T-cell (primary cell): ENCODE data around the gene TMEM31. TPM values are rescaled to one million over a fixed set of nuclear protein-coding genes. Genes with fewer than 3 reads are reported as not detected.
"Not testable (repeated sequence)": the region's sequence is repeated elsewhere in the genome, so short reads cannot be mapped to it uniquely, and the experiment has no call there.

Source experiments
- ATAC-seq, 4 experiments: fragments of 200-7000 bp in 3 of 4; fragments of 150-1000 bp in 1 of 4; cut with Tn5 transposase; replicated peaks in 1 of 4; 1 replicate in 3 of 4; 2 replicates in 1 of 4; pipeline ENCODE4 v1.10.0; 2021; ENCODE audit warnings: moderate library complexity in 3 of 4, mild to moderate bottlenecking in 2 of 4, moderate number of reproducible peaks in 1 of 4
- CTCF ChIA-PET, 2 donors: fragments of 300-600 bp; sonication (Branson Sonifier 250); formaldehyde crosslinking; loops; one replicate each; lab custom pipeline; 2022; ENCODE audit warnings: antibody characterized with exemption in 2 of 2; lab: Charles Lee
- POLR2A ChIA-PET, 2 donors: fragments of 300-600 bp; sonication (Branson Sonifier 250); formaldehyde crosslinking; loops; one replicate each; lab custom pipeline; 2022; ENCODE audit warnings: antibody characterized with exemption in 2 of 2; lab: Charles Lee
- DNase-seq, 35 experiments: peaks; one replicate each; pipeline versions ENCODE4 v3.0.0 to v3.0.0-alpha.2; 2013 to 2023
- H3K27ac ChIP-seq: one replicate; pipeline ENCODE4 v1.5.1; 2013; ENCODE audit warnings: low read length
- H3K27me3 ChIP-seq, 2 experiments: replicated peaks in 1 of 2; 1 replicate in 1 of 2; 2 replicates in 1 of 2; pipeline versions ENCODE4 v1.6.1 to v1.7.0; 2013; ENCODE audit warnings: low read length in 1 of 2, mixed read lengths in 1 of 2; ENCODE audit not compliant: control insufficient read depth in 2 of 2, insufficient read depth in 2 of 2; ENCODE audit errors: extremely low read depth in 1 of 2
- H3K36me3 ChIP-seq, 2 donors: 1 replicate in 1 of 2; 2 replicates in 1 of 2; pipeline versions ENCODE4 v1.6.1 to v1.7.0; 2013; ENCODE audit warnings: low read length in 1 of 2; ENCODE audit not compliant: control insufficient read depth in 2 of 2, insufficient read depth in 1 of 2; ENCODE audit errors: extremely low read depth in 1 of 2
- H3K4me1 ChIP-seq, 2 experiments: 1 replicate in 1 of 2; 2 replicates in 1 of 2; pipeline versions ENCODE4 v1.6.1 to v1.7.0; 2013; ENCODE audit warnings: low read length in 2 of 2, mixed read lengths in 1 of 2; ENCODE audit not compliant: insufficient read depth in 2 of 2, control insufficient read depth in 1 of 2; ENCODE audit errors: extremely low read depth in 1 of 2
- H3K4me3 ChIP-seq, 2 donors: 1 replicate in 1 of 2; 2 replicates in 1 of 2; pipeline versions ENCODE4 v1.5.1 to v1.7.0; 2013; ENCODE audit warnings: mild to moderate bottlenecking in 2 of 2, low read length in 1 of 2, moderate library complexity in 1 of 2; ENCODE audit not compliant: control insufficient read depth in 1 of 2; ENCODE audit errors: extremely low read depth in 1 of 2
- H3K9me3 ChIP-seq: 2 replicates; pipeline ENCODE4 v1.7.0; 2013
- H3K27ac Mint-ChIP-seq, 2 donors: one replicate each; pipeline ENCODE4 v1.8.0; 2020 to 2021; ENCODE audit warnings: mild to moderate bottlenecking in 2 of 2, mixed read lengths in 2 of 2
- H3K27me3 Mint-ChIP-seq, 2 donors: one replicate each; pipeline ENCODE4 v1.8.0; 2021 to 2022; ENCODE audit warnings: mixed read lengths in 2 of 2
- H3K36me3 Mint-ChIP-seq: one replicate; pipeline ENCODE4 v1.8.0; 2021; ENCODE audit warnings: mixed read lengths
- H3K4me1 Mint-ChIP-seq, 3 donors: one replicate each; pipeline ENCODE4 v1.8.0; 2020 to 2022; ENCODE audit warnings: mixed read lengths in 3 of 3, mild to moderate bottlenecking in 1 of 3
- H3K4me3 Mint-ChIP-seq, 3 donors: one replicate each; pipeline ENCODE4 v1.8.0; 2020 to 2022; ENCODE audit warnings: mild to moderate bottlenecking in 3 of 3, mixed read lengths in 3 of 3, moderate library complexity in 3 of 3
- H3K9me3 Mint-ChIP-seq, 3 donors: one replicate each; pipeline ENCODE4 v1.8.0; 2020 to 2022; ENCODE audit warnings: mixed read lengths in 3 of 3
- WGBS: methylation state at CpG from one replicate; pipeline ENCODE4 v1.1.5; 2013; ENCODE audit warnings: missing lambda C conversion rate; ENCODE audit not compliant: insufficient coverage; 5-methylcytosine and 5-hydroxymethylcytosine counted together
- total RNA-seq, 35 experiments: library from RNA in 6 of 35; stranded (reverse) in 6 of 35; fragments of 120-200 nt in 1 of 35; gene quantifications; one replicate each; pipeline versions ENCODE4 v1.2.1 to v1.2.4 and lab custom pipeline; 2013 to 2026

Gene TMEM31
- total RNA-seq, 5 donors from 2014 or later (not counting 1 experiment from before 2014, with no cell fraction given) = not detected

GRCh38 chrX:103741879-103742278, 31.2 kb downstream of the TMEM31 start:
- H3K4me1 Mint-ChIP-seq = no peaks in the 10 kb centered on the region
- Histone ChIP-seq H3K27ac (no peak overlapping the region), H3K36me3 (no peaks in the 10 kb centered on the region), H3K4me1 (no peaks in the 10 kb centered on the region), H3K9me3 (no peaks in the 10 kb centered on the region), H3K27me3 (no peaks in the 10 kb centered on the region), H3K4me3 (no peak overlapping the region)
- WGBS = no CpG with 5 or more reads among the region's 1 CpG
- DNase-seq (no peak), ATAC-seq (no peak)
- H3K27ac Mint-ChIP-seq = no peak overlapping the region
- H3K36me3 Mint-ChIP-seq = no peaks in the 10 kb centered on the region
- no peaks in the 10 kb centered on the region for H3K9me3 Mint-ChIP-seq
- CTCF ChIA-PET = no interaction called here
- POLR2A ChIA-PET = no interaction called here
- H3K27me3 Mint-ChIP-seq = peaks cover 0 to 8% of the 10 kb centered on the region in 2 donors
- no peak overlapping the region for H3K4me3 Mint-ChIP-seq

GRCh38 chrX:103742339-103742738, 31.6 kb downstream of the TMEM31 start:
- Mint-ChIP-seq H3K4me1 (no peaks in the 10 kb centered on the region), H3K36me3 (no peaks in the 10 kb centered on the region)
- POLR2A ChIA-PET = no interaction called here

GRCh38 chrX:103747163-103747562, 36.5 kb downstream of the TMEM31 start:
- POLR2A ChIA-PET = no interaction called here
- no peak for DNase-seq
- CTCF ChIA-PET = interaction anchor here in 1 of 2 donors (0.7 kb wide), 1 partner anchor 51 kb away, joined by 3 read pairs; no protein-coding TSS in a partner anchor
- no peak overlapping the region for H3K27ac ChIP-seq
- Mint-ChIP-seq H3K9me3 (no peaks in the 10 kb centered on the region), H3K4me1 (no peaks in the 10 kb centered on the region), H3K4me3 (no peak overlapping the region), H3K36me3 (no peaks in the 10 kb centered on the region), H3K27me3 (peaks cover 0 to 15% of the 10 kb centered on the region in 2 donors), H3K27ac (no peak overlapping the region)
- no peak for ATAC-seq
- no peaks in the 10 kb centered on the region for H3K36me3 ChIP-seq
- H3K9me3 ChIP-seq = no peaks in the 10 kb centered on the region
- WGBS = no CpG with 5 or more reads among the region's 2 CpGs
- H3K27me3 ChIP-seq = no peaks in the 10 kb centered on the region
- no peaks in the 10 kb centered on the region for H3K4me1 ChIP-seq
- no peak overlapping the region for H3K4me3 ChIP-seq

More at GRCh38 chrX:103742339-103742738, 31.6 kb downstream of the TMEM31 start:
- H3K4me1 ChIP-seq = no peaks in the 10 kb centered on the region
- no peak overlapping the region for H3K27ac ChIP-seq
- no peaks in the 10 kb centered on the region for H3K27me3 ChIP-seq
- DNase-seq (no peak), ATAC-seq (no peak)
- H3K9me3 ChIP-seq = no peaks in the 10 kb centered on the region
- no peak overlapping the region for H3K4me3 ChIP-seq
- Mint-ChIP-seq H3K27ac (no peak overlapping the region), H3K4me3 (no peak overlapping the region), H3K27me3 (peaks cover 0 to 8% of the 10 kb centered on the region in 2 donors), H3K9me3 (no peaks in the 10 kb centered on the region)
- 100% methylated on average over 1 of the region's 6 CpGs for WGBS
- CTCF ChIA-PET = no interaction called here
- H3K36me3 ChIP-seq = no peaks in the 10 kb centered on the region

- Histone ChIP-seq H3K27ac (no peak overlapping the region), H3K36me3 (no peaks in the 10 kb centered on the region), H3K4me3 (no peak overlapping the region), H3K9me3 (no peaks in the 10 kb centered on the region), H3K27me3 (no peaks in the 10 kb centered on the region), H3K4me1 (no peaks in the 10 kb centered on the region)
- no peak for ATAC-seq
- POLR2A ChIA-PET = no interaction called here
- CTCF ChIA-PET = interaction anchor here in 1 of 2 donors (0.6 kb wide), 1 partner anchor 536 kb away, joined by 4 read pairs; no protein-coding TSS in a partner anchor
- no peaks in the 10 kb centered on the region for H3K36me3 Mint-ChIP-seq
- no peaks in the 10 kb centered on the region for H3K4me1 Mint-ChIP-seq
- 89% methylated on average over 2 of the region's 4 CpGs for whole genome bisulfite sequencing
- H3K27ac Mint-ChIP-seq = no peak overlapping the region
- no peak for DNase-seq
- no peaks in the 10 kb centered on the region for H3K27me3 Mint-ChIP-seq
- H3K4me3 Mint-ChIP-seq = no peak overlapping the region
- H3K9me3 Mint-ChIP-seq = peaks cover 0 to 7% (median 6%) of the 10 kb centered on the region in 3 donors
These were observed 43.7 kb downstream of the TMEM31 start for GRCh38 chrX:103754401-103754800.

GRCh38 chrX:103756736-103757135, 46.0 kb downstream of the TMEM31 start:
- H3K4me3 Mint-ChIP-seq = no peak overlapping the region
- CTCF ChIA-PET = no interaction called here

GRCh38 chrX:103758555-103758954, 47.8 kb downstream of the TMEM31 start:
- Mint-ChIP-seq H3K4me1 (no peaks in the 10 kb centered on the region), H3K27me3 (peaks cover 0 to 5% of the 10 kb centered on the region in 2 donors), H3K27ac (no peak overlapping the region), H3K36me3 (no peaks in the 10 kb centered on the region), H3K9me3 (peaks cover 0 to 7% (median 6%) of the 10 kb centered on the region in 3 donors), H3K4me3 (no peak overlapping the region)
- Histone ChIP-seq H3K4me1 (no peaks in the 10 kb centered on the region), H3K27me3 (no peaks in the 10 kb centered on the region), H3K27ac (no peak overlapping the region), H3K36me3 (no peaks in the 10 kb centered on the region), H3K4me3 (no peak overlapping the region), H3K9me3 (no peaks in the 10 kb centered on the region)
- no CpG with 5 or more reads among the region's 1 CpG for WGBS
- ChIA-PET POLR2A (no interaction called here), CTCF (no interaction called here)
- ATAC-seq (no peak), DNase-seq (no peak)

More at GRCh38 chrX:103756736-103757135, 46.0 kb downstream of the TMEM31 start:
- no peaks in the 10 kb centered on the region for H3K27me3 ChIP-seq
- no peaks in the 10 kb centered on the region for H3K4me1 Mint-ChIP-seq
- H3K36me3 Mint-ChIP-seq = no peaks in the 10 kb centered on the region
- WGBS = 7% methylated on average over 2 of the region's 3 CpGs
- no peak overlapping the region for H3K27ac ChIP-seq
- no peaks in the 10 kb centered on the region for H3K36me3 ChIP-seq
- DNase-seq = no peak
- no peaks in the 10 kb centered on the region for H3K9me3 ChIP-seq
- peaks cover 0 to 7% (median 6%) of the 10 kb centered on the region in 3 donors for H3K9me3 Mint-ChIP-seq
- H3K27ac Mint-ChIP-seq = no peak overlapping the region
- no peak for ATAC-seq
- H3K4me1 ChIP-seq = no peaks in the 10 kb centered on the region
- POLR2A ChIA-PET = no interaction called here
- H3K27me3 Mint-ChIP-seq = no peaks in the 10 kb centered on the region
- no peak overlapping the region for H3K4me3 ChIP-seq

GRCh38 chrX:103763541-103763940, 52.8 kb downstream of the TMEM31 start:
- H3K27ac ChIP-seq, H3K4me3 ChIP-seq, H3K4me3 Mint-ChIP-seq, H3K4me1 ChIP-seq, H3K9me3 ChIP-seq, H3K27ac Mint-ChIP-seq, CTCF ChIA-PET, DNase-seq, H3K36me3 Mint-ChIP-seq, ATAC-seq, H3K9me3 Mint-ChIP-seq, H3K27me3 ChIP-seq, H3K36me3 ChIP-seq, H3K4me1 Mint-ChIP-seq, POLR2A ChIA-PET: not testable (repeated sequence)
- 65% methylated on average over 3 of the region's 5 CpGs for WGBS
- H3K27me3 Mint-ChIP-seq = peaks cover 0 to 14% of the 10 kb centered on the region in 2 donors
